Endothelial cell of umbilical vein (primary cell): ENCODE measurements around the gene WDR90. TPM values are rescaled to one million over a fixed set of nuclear protein-coding genes. Genes with fewer than 3 reads are reported as not detected.

Experiments
- BruUV-seq: library from RNA; stranded (reverse); fragments of 400-500 nt; replicated peaks from 2 replicates; lab custom pipeline; 2021; lab: Mats Ljungman, UMichigan
- CTCF ChIA-PET: fragments of 300-600, 350-600 bp; sonication (Branson Sonifier 250); formaldehyde crosslinking; loops from one replicate; lab custom pipeline; 2021; ENCODE audit warnings: antibody characterized with exemption, inconsistent platforms; lab: Charles Lee
- POLR2A ChIA-PET: fragments of 300-600, 350-600 bp; sonication (Branson Sonifier 250); formaldehyde crosslinking; loops from one replicate; lab custom pipeline; 2021; ENCODE audit warnings: antibody characterized with exemption, inconsistent platforms; lab: Charles Lee
- DNase-seq: peaks from one replicate; pipeline ENCODE4 v3.0.0-alpha.2; 2011; ENCODE audit warnings: low read depth, low spot score
- FAIRE-seq: peaks from 2 replicates; lab custom pipeline; 2011; peaks lifted over from hg19 to GRCh38; lab: Jason Lieb, UNC
- H2AFZ ChIP-seq: 2 replicates; pipeline ENCODE4 v1.6.0; 2012; ENCODE audit warnings: low read depth, low read length, control low read depth, inconsistent platforms
- H3K27ac ChIP-seq: 2 replicates; pipeline ENCODE4 v1.5.1; 2011; ENCODE audit warnings: low read depth, mild to moderate bottlenecking, control low read depth, low read length, moderate library complexity; ENCODE audit not compliant: insufficient read depth
- H3K27me3 ChIP-seq, 2 experiments: 2 replicates each; pipeline versions ENCODE4 v1.6.0 to v1.6.1; 2011; ENCODE audit warnings: low read length in 2 of 2, mixed read lengths in 1 of 2; ENCODE audit not compliant: control insufficient read depth in 2 of 2, insufficient read depth in 2 of 2
- H3K36me3 ChIP-seq, 2 experiments: 2 replicates in 1 of 2; 3 replicates in 1 of 2; pipeline ENCODE4 v1.5.1; 2011; ENCODE audit warnings: low read length in 2 of 2, mild to moderate bottlenecking in 1 of 2, moderate library complexity in 1 of 2; ENCODE audit not compliant: control insufficient read depth in 2 of 2, insufficient read depth in 2 of 2; ENCODE audit errors: extremely low read depth in 1 of 2
- H3K4me1 ChIP-seq: 3 replicates; pipeline ENCODE4 v1.5.1; 2011; ENCODE audit warnings: mild to moderate bottlenecking, low read length; ENCODE audit not compliant: control insufficient read depth, insufficient read depth; ENCODE audit errors: extremely low read depth
- H3K4me2 ChIP-seq: 2 replicates; pipeline ENCODE4 v1.6.1; 2011; ENCODE audit warnings: low read length, control low read depth, mixed read lengths; ENCODE audit not compliant: insufficient read depth
- H3K4me3 ChIP-seq, 3 experiments: fragments of 200-600 bp in 1 of 3; sonication (generic), shearing (Covaris generic) in 1 of 3; replicated peaks in 1 of 3; 2 replicates each; pipeline ENCODE4 v1.5.1; 2011 to 2016; ENCODE audit warnings: control low read depth in 3 of 3, low read length in 3 of 3, mild to moderate bottlenecking in 2 of 3, inconsistent platforms in 1 of 3, low read depth in 1 of 3, moderate library complexity in 1 of 3; ENCODE audit not compliant: insufficient read depth in 1 of 3
- H3K79me2 ChIP-seq: 2 replicates; pipeline ENCODE4 v1.6.0; 2012; ENCODE audit warnings: low read length, inconsistent platforms; ENCODE audit not compliant: control insufficient read depth, insufficient read depth
- H3K9ac ChIP-seq: replicated peaks from 2 replicates; pipeline ENCODE3; 2011; ENCODE audit warnings: low read length, control low read depth; ENCODE audit not compliant: insufficient read depth; ENCODE audit errors: extremely low read depth
- H3K9me1 ChIP-seq: replicated peaks from 3 replicates; pipeline ENCODE4 v1.6.0; 2011; ENCODE audit warnings: mild to moderate bottlenecking, low read length; ENCODE audit not compliant: control insufficient read depth, insufficient read depth; ENCODE audit errors: extremely low read depth
- H3K9me3 ChIP-seq: replicated peaks from 2 replicates; pipeline ENCODE4 v1.5.1; 2012; ENCODE audit warnings: low read length, inconsistent platforms; ENCODE audit not compliant: control insufficient read depth, insufficient read depth
- H4K20me1 ChIP-seq: replicated peaks from 2 replicates; pipeline ENCODE3; 2011; ENCODE audit warnings: mild to moderate bottlenecking, low read length; ENCODE audit not compliant: control insufficient read depth, insufficient read depth; ENCODE audit errors: extremely low read depth
- EZH2 ChIP-seq: IDR thresholded peaks from 2 replicates; pipeline ENCODE4 v1.6.1; 2012; ENCODE audit warnings: borderline replicate concordance, low read depth, mild to moderate bottlenecking, moderate library complexity, low read length, inconsistent platforms; ENCODE audit not compliant: severe bottlenecking
- FOS ChIP-seq: IDR thresholded peaks from 2 replicates; pipeline ENCODE4 v1.6.1; 2011; ENCODE audit warnings: mild to moderate bottlenecking, low read length, moderate library complexity, borderline replicate concordance; ENCODE audit not compliant: insufficient read depth
- GATA2 ChIP-seq: IDR thresholded peaks from 2 replicates; pipeline ENCODE4 v1.7.0; 2011; ENCODE audit warnings: low read depth, mild to moderate bottlenecking, moderate library complexity, mixed read lengths, low read length; ENCODE audit not compliant: insufficient read length, insufficient read depth
- JUN ChIP-seq: IDR thresholded peaks from 2 replicates; pipeline ENCODE4 v1.6.1; 2011; ENCODE audit warnings: borderline replicate concordance, low read depth; ENCODE audit not compliant: insufficient read length, insufficient read depth
- POLR2A ChIP-seq: IDR thresholded peaks from 2 replicates; pipeline ENCODE4 v1.6.1; 2012; ENCODE audit warnings: low read depth, mild to moderate bottlenecking, control low read depth, low read length
- POLR2AphosphoS5 ChIP-seq: IDR thresholded peaks from 2 replicates; pipeline ENCODE4 v1.6.1; 2012; ENCODE audit warnings: low read depth, mild to moderate bottlenecking, control low read depth, low read length, moderate library complexity; ENCODE audit not compliant: insufficient read depth
- dilution Hi-C: fragments of 300-500 bp; cut with MboI; formaldehyde crosslinking; loops from one replicate; pipeline ENCODE4 v1.15.0; 2019; ENCODE audit warnings: low sequenced_read_pairs; ENCODE audit not compliant: extremely low pct_ligation_motif_present
- intact Hi-C: fragments of 100-400 bp; cut with micrococcal nuclease; formaldehyde crosslinking; loops from one replicate; pipeline ENCODE4 v1.10.0; 2022
- polyA plus RNA-seq, 4 experiments: library from polyadenylated mRNA; depleted of rRNA in 3 of 4; stranded (reverse) in 3 of 4; unstranded in 1 of 4; fragments of >200 nt; gene quantifications; 2 replicates each; pipeline versions ENCODE4 v1.2.1 to v1.2.3, GENCODE V29; 2011 to 2012; ENCODE audit warnings: missing spikeins in 1 of 4
- total RNA-seq: library from RNA; stranded (reverse); gene quantifications from 2 replicates; pipeline ENCODE4 v1.2.3, GENCODE V29; 2021
- TF ChIP-seq, protein P1 (sequence below): IDR thresholded peaks from 2 replicates; pipeline ENCODE4 v1.6.1; 2011; ENCODE audit not compliant: insufficient read depth, insufficient read length

The WDR90 gene
- total and polyA plus RNA-seq, 2 donors (not counting 3 experiments of a cell fraction or from before 2014, with no cell fraction given), result 22.2 to 51.8 TPM

DNA sequence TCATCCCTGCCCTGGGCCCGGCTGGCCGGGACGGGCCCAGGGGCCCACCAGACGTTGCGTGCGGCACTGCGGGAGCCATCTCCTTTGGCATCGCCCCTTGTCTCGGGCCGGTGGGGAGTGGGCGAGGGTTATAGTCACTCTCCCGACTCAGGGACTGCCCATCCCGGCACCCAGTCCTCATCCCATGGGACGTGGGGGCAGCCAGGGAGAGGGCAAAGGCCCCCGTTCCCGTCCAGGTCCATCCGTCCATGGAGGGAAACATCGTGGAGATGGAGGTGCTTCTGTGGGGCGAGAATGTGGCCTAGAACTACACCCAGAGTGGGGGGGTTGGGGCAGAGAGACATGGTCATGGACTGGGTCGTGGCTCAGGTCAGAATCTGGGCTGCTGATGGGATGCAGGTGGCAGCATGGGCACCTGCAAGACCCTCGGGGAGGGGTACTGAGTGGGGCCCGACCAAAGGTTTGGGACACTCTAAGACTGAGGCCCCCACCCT is 2.4 kb upstream of the WDR90 start:
- Histone ChIP-seq H3K4me3 (no peak overlapping the region), H3K79me2 (no peaks in the 10 kb centered on the region), H3K9me1 (no peaks in the 10 kb centered on the region), H3K27me3 (no peaks in the 10 kb centered on the region), H4K20me1 (no peaks in the 10 kb centered on the region), H3K4me1 (peaks cover 13% of the 10 kb centered on the region), H3K27ac (no peak overlapping the region), H3K9ac (no peak overlapping the region), H3K36me3 (no peaks in the 10 kb centered on the region), H3K9me3 (no peaks in the 10 kb centered on the region), H3K4me2 (no peak overlapping the region), H2AFZ (no peak overlapping the region)
- DNase-seq, result no peak
- intact Hi-C loops, result no loop called here
- CTCF ChIA-PET, result interaction anchor here (1.8 kb wide), 1 partner anchor 10 kb away, joined by 8 read pairs; the partner anchor contains the start of gene METTL26
- POLR2A ChIA-PET, result no interaction called here
- FAIRE-seq, result no peak
- dilution Hi-C loops, result no loop called here
- no peak for TF ChIP-seq FOS
- BruUV-seq, result no TSS peak

DNA sequence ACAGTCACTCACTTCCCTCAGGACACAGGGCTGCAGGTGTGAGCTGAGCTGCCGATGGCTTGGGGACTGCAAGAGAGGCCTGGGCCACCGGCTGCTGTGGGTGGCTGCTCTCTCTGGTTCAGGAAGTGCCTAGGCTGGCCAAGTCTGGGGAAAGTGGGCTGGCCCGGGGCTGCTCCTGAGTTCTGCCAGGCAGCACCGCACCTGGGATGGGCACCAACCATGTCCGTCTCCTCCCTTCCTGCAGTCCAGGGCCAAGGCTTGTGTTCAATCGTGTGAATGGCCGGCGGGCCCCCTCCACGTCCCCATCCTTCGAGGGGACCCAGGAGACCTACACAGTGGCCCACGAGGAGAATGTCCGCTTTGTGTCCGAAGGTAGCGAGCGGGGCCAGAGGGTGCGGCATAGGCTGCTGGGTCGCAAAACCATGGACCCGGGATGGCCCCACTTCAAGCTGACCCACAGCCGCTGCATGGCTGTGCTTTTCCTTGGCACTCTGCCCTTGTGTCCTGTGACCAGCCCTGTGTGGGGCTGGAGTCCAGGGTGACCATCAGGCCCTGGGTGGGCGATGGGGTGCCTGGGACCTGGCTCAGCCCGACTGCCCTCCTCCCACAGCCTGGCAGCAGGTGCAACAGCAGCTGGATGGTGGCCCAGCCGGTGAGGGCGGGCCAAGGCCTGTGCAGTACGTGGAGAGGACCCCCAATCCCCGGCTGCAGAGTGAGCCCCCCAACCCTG is 1.8 kb upstream of the WDR90 start:
- dilution Hi-C loops, result no loop called here
- Histone ChIP-seq H3K27me3 (no peaks in the 10 kb centered on the region), H3K4me2 (no peak overlapping the region), H4K20me1 (no peaks in the 10 kb centered on the region), H3K9me3 (no peaks in the 10 kb centered on the region), H3K9me1 (no peaks in the 10 kb centered on the region), H2AFZ (no peak overlapping the region), H3K27ac (no peak overlapping the region), H3K4me3 (no peak overlapping the region), H3K36me3 (no peaks in the 10 kb centered on the region), H3K4me1 (peaks cover 12% of the 10 kb centered on the region), H3K9ac (no peak overlapping the region), H3K79me2 (no peaks in the 10 kb centered on the region)
- DNase-seq (no peak), FAIRE-seq (no peak)
- TF ChIP-seq, protein P1, sequence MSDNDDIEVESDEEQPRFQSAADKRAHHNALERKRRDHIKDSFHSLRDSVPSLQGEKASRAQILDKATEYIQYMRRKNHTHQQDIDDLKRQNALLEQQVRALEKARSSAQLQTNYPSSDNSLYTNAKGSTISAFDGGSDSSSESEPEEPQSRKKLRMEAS, result no peak
- no peak for TF ChIP-seq POLR2A
- TF ChIP-seq JUN, result no peak
- no peak for TF ChIP-seq FOS
- TF ChIP-seq POLR2AphosphoS5, result peak; percentile 2
- TF ChIP-seq EZH2, result no peak
- no peak for TF ChIP-seq GATA2
- POLR2A ChIA-PET, result no interaction called here
- intact Hi-C loops, result no loop called here
- BruUV-seq, result no TSS peak
- CTCF ChIA-PET, result interaction anchor here (1.0 to 1.8 kb wide), 6 partner anchors 10 to 70 kb away, joined by 3 to 8 read pairs (median 3); partner anchors contain the start of gene METTL26
